Measurements from ENCODE around the gene OVCA2. TPM values are rescaled to one million over a fixed set of nuclear protein-coding genes. Genes with fewer than 3 reads are reported as not detected.
A peak's percentile ranks its signal among the peaks of the same experiment; 100 is the strongest.

Gene OVCA2
- total RNA-seq, 1 experiment from 2014 or later, result 33.5 TPM

DNA sequence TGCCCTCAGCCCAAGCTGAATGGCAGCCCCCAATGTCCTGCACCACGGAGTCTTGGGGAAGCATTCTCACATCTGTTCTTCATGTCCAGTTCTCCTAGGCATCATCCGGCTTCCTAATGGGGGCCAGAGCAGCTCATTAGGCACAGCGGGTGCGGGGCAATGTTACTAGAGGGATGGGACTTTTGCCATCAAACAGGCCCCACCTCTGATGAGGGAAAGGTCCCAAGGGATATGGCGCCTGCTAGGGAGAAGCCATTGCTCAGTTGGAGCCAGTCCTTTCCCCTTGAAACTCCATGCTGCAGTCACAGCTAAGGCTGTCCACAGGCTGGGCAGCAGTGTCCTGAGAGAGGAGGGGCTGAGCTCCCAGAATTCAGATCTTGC is 13.6 kb upstream of the OVCA2 start:
- DNase-seq (ENCODE audit: unreplicated experiment), result no peak
- no TSS peak for BruUV-seq (replicated peaks)
- TF ChIP-seq CTCF (IDR thresholded peaks at IDR 0.05; ENCODE audit: unreplicated experiment), result no peak
- H3K4me1 Mint-ChIP-seq (ENCODE audit: insufficient read depth, unreplicated experiment), result peaks cover 5% of the 10 kb centered on the region
- H3K27ac Mint-ChIP-seq (ENCODE audit: low read depth, unreplicated experiment), result no peak overlapping the region
- H3K4me3 Mint-ChIP-seq (ENCODE audit: unreplicated experiment), result no peak overlapping the region
- intact Hi-C loops (cut with micrococcal nuclease), result loop anchor here (5.0 kb wide), 1 partner anchor 311 kb away; no protein-coding TSS in a partner anchor
- CTCF ChIA-PET, result interaction anchor here (1.0 to 7.4 kb wide), 5 partner anchors 10 to 133 kb away, joined by 4 to 124 read pairs (median 7); no protein-coding TSS in a partner anchor
- no peaks in the 10 kb centered on the region for H3K9me3 Mint-ChIP-seq (ENCODE audit: unreplicated experiment)
- POLR2A ChIA-PET, result interaction anchor here (0.7 to 1.1 kb wide), 2 partner anchors 14 to 312 kb away, joined by 3 read pairs; partner anchors contain the start of gene OVCA2
- H3K36me3 Mint-ChIP-seq (ENCODE audit: insufficient read depth, unreplicated experiment), result peaks cover 6% of the 10 kb centered on the region
- no peaks in the 10 kb centered on the region for H3K27me3 Mint-ChIP-seq (ENCODE audit: insufficient read depth, unreplicated experiment)

- intact Hi-C loops (cut with micrococcal nuclease), result loop anchor here (5.0 kb wide), 1 partner anchor 311 kb away; no protein-coding TSS in a partner anchor
- Mint-ChIP-seq H3K27me3 (ENCODE audit: insufficient read depth, unreplicated experiment) (no peaks in the 10 kb centered on the region), H3K27ac (ENCODE audit: low read depth, unreplicated experiment) (no peak overlapping the region), H3K4me3 (ENCODE audit: unreplicated experiment) (no peak overlapping the region), H3K36me3 (ENCODE audit: insufficient read depth, unreplicated experiment) (peaks cover 8% of the 10 kb centered on the region), H3K4me1 (ENCODE audit: insufficient read depth, unreplicated experiment) (peaks cover 5% of the 10 kb centered on the region), H3K9me3 (ENCODE audit: unreplicated experiment) (no peaks in the 10 kb centered on the region)
- POLR2A ChIA-PET, result interaction anchor here (0.7 to 1.5 kb wide), 3 partner anchors 9 to 312 kb away, joined by 3 to 6 read pairs (median 3); partner anchors contain the start of gene OVCA2
- no TSS peak for BruUV-seq (replicated peaks)
- no peak for TF ChIP-seq CTCF (IDR thresholded peaks at IDR 0.05; ENCODE audit: unreplicated experiment)
- CTCF ChIA-PET, result interaction anchor here (1.0 to 7.4 kb wide), 5 partner anchors 9 to 134 kb away, joined by 4 to 124 read pairs (median 7); no protein-coding TSS in a partner anchor
- no peak for DNase-seq (ENCODE audit: unreplicated experiment)
Measured at GRCh38 chr17:2028737-2029136, 13.1 kb upstream of the OVCA2 start.

- DNase-seq (ENCODE audit: unreplicated experiment), result peak; percentile 88
- no TSS peak for BruUV-seq (replicated peaks)
- ChIA-PET POLR2A (interaction anchor here (0.6 to 1.6 kb wide), 5 partner anchors 11 to 313 kb away, joined by 3 to 6 read pairs (median 5); no protein-coding TSS in a partner anchor), CTCF (interaction anchor here (0.6 to 7.4 kb wide), 5 partner anchors 42 to 313 kb away, joined by 3 to 124 read pairs (median 4); no protein-coding TSS in a partner anchor)
- H3K27me3 Mint-ChIP-seq (ENCODE audit: insufficient read depth, unreplicated experiment), result no peaks in the 10 kb centered on the region
- H3K27ac Mint-ChIP-seq (ENCODE audit: low read depth, unreplicated experiment), result peak within 1 kb of the TSS; percentile 74
- intact Hi-C loops (cut with micrococcal nuclease), result loop anchor here (1.0 to 5.0 kb wide), 2 partner anchors 122 to 313 kb away; no protein-coding TSS in a partner anchor
- peaks cover 5% of the 10 kb centered on the region for H3K4me1 Mint-ChIP-seq (ENCODE audit: insufficient read depth, unreplicated experiment)
- TF ChIP-seq CTCF (IDR thresholded peaks at IDR 0.05; ENCODE audit: unreplicated experiment), result no peak
- H3K36me3 Mint-ChIP-seq (ENCODE audit: insufficient read depth, unreplicated experiment), result peaks cover 8% of the 10 kb centered on the region
- H3K4me3 Mint-ChIP-seq (ENCODE audit: unreplicated experiment), result peak within 1 kb of the TSS; percentile 86
- no peaks in the 10 kb centered on the region for H3K9me3 Mint-ChIP-seq (ENCODE audit: unreplicated experiment)
Measured at GRCh38 chr17:2029911-2030778, 11.7 kb upstream of the OVCA2 start, which contains the start of gene DPH1. TSS of gene DPH1 (plus strand) at chr17:2030153. CDS start at chr17:2030170, 17 bp downstream.

DNA sequence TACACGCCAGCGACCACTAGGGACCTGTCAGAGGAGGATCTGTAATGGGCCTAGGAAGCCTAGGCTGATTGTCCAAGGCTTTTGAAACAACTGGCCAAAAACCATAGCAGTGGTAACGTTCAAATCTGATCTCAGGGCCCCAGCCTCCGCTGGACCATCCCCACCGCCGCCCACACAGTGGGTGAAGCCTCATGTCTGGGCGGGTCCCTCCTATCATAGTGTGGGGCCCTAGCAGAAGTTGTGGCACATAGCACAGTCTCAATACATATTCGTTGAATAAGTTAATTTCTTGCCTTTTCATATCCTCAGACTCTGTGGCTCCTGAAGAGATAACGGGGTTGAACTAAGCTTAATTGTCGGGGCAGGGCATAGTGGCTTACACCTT is 11.1 kb upstream of the OVCA2 start:
- peak overlapping the region; percentile 86 for H3K4me3 Mint-ChIP-seq (ENCODE audit: unreplicated experiment)
- DNase-seq (ENCODE audit: unreplicated experiment), result no peak
- POLR2A ChIA-PET, result interaction anchor here (0.6 to 2.4 kb wide), 5 partner anchors 11 to 371 kb away, joined by 3 to 10 read pairs (median 4); partner anchors contain the start of gene OVCA2
- CTCF ChIA-PET, result interaction anchor here (0.6 to 2.3 kb wide), 5 partner anchors 122 to 432 kb away, joined by 3 to 10 read pairs (median 3); no protein-coding TSS in a partner anchor
- TF ChIP-seq CTCF (IDR thresholded peaks at IDR 0.05; ENCODE audit: unreplicated experiment), result peak; percentile 22
- intact Hi-C loops (cut with micrococcal nuclease), result loop anchor here (1.0 kb wide), 1 partner anchor 122 kb away; no protein-coding TSS in a partner anchor
- no peaks in the 10 kb centered on the region for H3K9me3 Mint-ChIP-seq (ENCODE audit: unreplicated experiment)
- BruUV-seq (replicated peaks), result TSS peak; percentile 57
- H3K4me1 Mint-ChIP-seq (ENCODE audit: insufficient read depth, unreplicated experiment), result peaks cover 5% of the 10 kb centered on the region
- peak overlapping the region; percentile 74 for H3K27ac Mint-ChIP-seq (ENCODE audit: low read depth, unreplicated experiment)
- peaks cover 8% of the 10 kb centered on the region for H3K36me3 Mint-ChIP-seq (ENCODE audit: insufficient read depth, unreplicated experiment)
- H3K27me3 Mint-ChIP-seq (ENCODE audit: insufficient read depth, unreplicated experiment), result no peaks in the 10 kb centered on the region
